GM23248 (cell line): ENCODE data around the gene CIC. TPM values are rescaled to one million over a fixed set of nuclear protein-coding genes. Genes with fewer than 3 reads are reported as not detected.

Experiments used
- DNase-seq: peaks from one replicate; pipeline ENCODE4 v3.0.0-alpha.2; 2015
- H2AFZ ChIP-seq: fragments of 200-600 bp; sonication (generic); 2 replicates; pipeline ENCODE4 v1.6.1; 2016; ENCODE audit warnings: antibody characterized with exemption
- H3F3A ChIP-seq: fragments of 200-600 bp; sonication (generic); 2 replicates; pipeline ENCODE4 v1.6.1; 2016; ENCODE audit warnings: mild to moderate bottlenecking, antibody characterized with exemption, mixed run types; ENCODE audit not compliant: insufficient read depth
- H3K27ac ChIP-seq: fragments of 200-600 bp; sonication (generic); 2 replicates; pipeline ENCODE4 v1.5.1; 2016; ENCODE audit warnings: mild to moderate bottlenecking
- H3K27me3 ChIP-seq: fragments of 200-600 bp; sonication (generic); replicated peaks from 2 replicates; pipeline ENCODE4 v1.6.1; 2016; ENCODE audit warnings: mild to moderate bottlenecking; ENCODE audit not compliant: insufficient read depth
- H3K36me3 ChIP-seq: fragments of 200-600 bp; sonication (generic); 2 replicates; pipeline ENCODE4 v1.6.1; 2016; ENCODE audit warnings: low read depth, mild to moderate bottlenecking
- H3K4me1 ChIP-seq: fragments of 200-600 bp; sonication (generic); 2 replicates; pipeline ENCODE4 v1.6.1; 2016; ENCODE audit warnings: mild to moderate bottlenecking; ENCODE audit not compliant: insufficient read depth
- H3K4me2 ChIP-seq: fragments of 200-600 bp; sonication (generic); one replicate; pipeline ENCODE4 v1.6.1; 2016; ENCODE audit warnings: mild to moderate bottlenecking; ENCODE audit not compliant: unreplicated experiment
- H3K4me3 ChIP-seq: fragments of 200-600 bp; sonication (generic); 2 replicates; pipeline ENCODE4 v1.5.1; 2016; ENCODE audit warnings: mild to moderate bottlenecking
- H3K79me2 ChIP-seq: fragments of 200-600 bp; sonication (generic); 2 replicates; pipeline ENCODE4 v1.6.1; 2016; ENCODE audit warnings: mild to moderate bottlenecking; ENCODE audit not compliant: insufficient read depth
- H3K9ac ChIP-seq: fragments of 200-600 bp; sonication (generic); 2 replicates; pipeline ENCODE4 v1.6.1; 2016; ENCODE audit warnings: mild to moderate bottlenecking
- H3K9me2 ChIP-seq: fragments of 200-600 bp; sonication (generic); 2 replicates; pipeline ENCODE4 v1.6.1; 2016; ENCODE audit warnings: mixed run types, mild to moderate bottlenecking, moderate library complexity; ENCODE audit not compliant: insufficient read depth
- H3K9me3 ChIP-seq: fragments of 200-600 bp; sonication (generic); one replicate; pipeline ENCODE4 v1.6.1; 2017; ENCODE audit warnings: low read depth
- H4K20me1 ChIP-seq: fragments of 200-600 bp; sonication (generic); 2 replicates; pipeline ENCODE4 v1.6.0; 2016; ENCODE audit not compliant: insufficient read depth
- EZH2 ChIP-seq: fragments of 200-600 bp; sonication (generic); IDR thresholded peaks from 2 replicates; pipeline ENCODE4 v1.6.1; 2018; ENCODE audit warnings: antibody characterized with exemption, mild to moderate bottlenecking; ENCODE audit not compliant: insufficient read depth, poor library complexity, severe bottlenecking
- EZH2phosphoT487 ChIP-seq: fragments of 200-600 bp; sonication (generic); IDR thresholded peaks from 2 replicates; pipeline ENCODE4 v1.6.1; 2018; ENCODE audit warnings: antibody characterized with exemption, moderate library complexity, mild to moderate bottlenecking, low read depth; ENCODE audit not compliant: insufficient read depth
- WGBS, 2 experiments: methylation state at CpG; one replicate each; pipeline ENCODE4 v1.1.6; 2015 to 2017; ENCODE audit warnings: low lambda C conversion rate in 2 of 2, low coverage in 1 of 2; ENCODE audit errors: missing lambda C conversion rate in 2 of 2; 5-methylcytosine and 5-hydroxymethylcytosine counted together
- in situ Hi-C: fragments of 300-500 bp; cut with MboI; formaldehyde crosslinking; loops from 2 replicates; pipeline ENCODE4 v1.15.0; 2020
- polyA plus RNA-seq: library from polyadenylated mRNA; unstranded; fragments of >200 nt; fragmentation: Nextera tagmentation; extraction: Ambion mirVana; gene quantifications from 2 replicates; pipeline ENCODE4 v1.2.1, GENCODE V29; 2016
- total RNA-seq: library from RNA; depleted of rRNA; stranded (reverse); fragments of >200 nt; shearing (Covaris generic); gene quantifications from 2 replicates; pipeline ENCODE4 v1.2.3, GENCODE V29; 2014

CIC gene
- total and polyA plus RNA-seq, 2 experiments from 2014 or later = 8.3 to 17.5 TPM

DNA sequence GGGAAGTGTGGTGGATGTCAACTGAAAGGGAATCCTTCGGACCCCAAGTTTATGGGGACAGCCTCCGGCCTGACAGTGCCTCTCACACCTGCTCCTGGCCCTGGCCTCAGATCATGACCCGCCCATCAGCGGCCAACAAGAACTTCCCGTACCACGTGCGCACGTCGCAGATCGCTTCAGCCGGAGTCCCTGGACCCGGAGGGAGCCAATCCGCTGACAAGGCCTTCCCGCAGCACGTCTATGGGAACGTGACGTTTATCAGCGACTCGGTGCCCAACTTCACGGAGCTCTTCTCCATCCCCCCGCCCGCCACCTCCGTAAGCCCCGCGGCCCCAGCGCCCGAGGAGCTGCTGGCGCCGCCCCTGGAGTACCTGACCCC is 54.4 kb downstream of the CIC start:
- TF ChIP-seq EZH2 (no peak), EZH2phosphoT487 (no peak)
- H3K79me2 ChIP-seq = peaks cover 28% of the 10 kb centered on the region
- H3K36me3 ChIP-seq = no peaks in the 10 kb centered on the region
- H3K27ac ChIP-seq = no peak overlapping the region
- no peak overlapping the region for H2AFZ ChIP-seq
- 25 to 39% methylated on average over 16 to 29 of the region's 29 CpGs for WGBS, 2 experiments
- H3K9ac ChIP-seq = no peak overlapping the region
- H3K9me2 ChIP-seq = no peaks in the 10 kb centered on the region
- H4K20me1 ChIP-seq = no peaks in the 10 kb centered on the region
- no peak for DNase-seq
- no peaks in the 10 kb centered on the region for H3K9me3 ChIP-seq
- H3K4me1 ChIP-seq = peaks cover 5% of the 10 kb centered on the region; the same call in 1 of the 2 replicates
- no peak overlapping the region for H3K4me2 ChIP-seq
- H3F3A ChIP-seq = no peaks in the 10 kb centered on the region
- in situ Hi-C loops = no loop called here
- no peak overlapping the region for H3K4me3 ChIP-seq
- H3K27me3 ChIP-seq = peaks cover 18% of the 10 kb centered on the region

DNA sequence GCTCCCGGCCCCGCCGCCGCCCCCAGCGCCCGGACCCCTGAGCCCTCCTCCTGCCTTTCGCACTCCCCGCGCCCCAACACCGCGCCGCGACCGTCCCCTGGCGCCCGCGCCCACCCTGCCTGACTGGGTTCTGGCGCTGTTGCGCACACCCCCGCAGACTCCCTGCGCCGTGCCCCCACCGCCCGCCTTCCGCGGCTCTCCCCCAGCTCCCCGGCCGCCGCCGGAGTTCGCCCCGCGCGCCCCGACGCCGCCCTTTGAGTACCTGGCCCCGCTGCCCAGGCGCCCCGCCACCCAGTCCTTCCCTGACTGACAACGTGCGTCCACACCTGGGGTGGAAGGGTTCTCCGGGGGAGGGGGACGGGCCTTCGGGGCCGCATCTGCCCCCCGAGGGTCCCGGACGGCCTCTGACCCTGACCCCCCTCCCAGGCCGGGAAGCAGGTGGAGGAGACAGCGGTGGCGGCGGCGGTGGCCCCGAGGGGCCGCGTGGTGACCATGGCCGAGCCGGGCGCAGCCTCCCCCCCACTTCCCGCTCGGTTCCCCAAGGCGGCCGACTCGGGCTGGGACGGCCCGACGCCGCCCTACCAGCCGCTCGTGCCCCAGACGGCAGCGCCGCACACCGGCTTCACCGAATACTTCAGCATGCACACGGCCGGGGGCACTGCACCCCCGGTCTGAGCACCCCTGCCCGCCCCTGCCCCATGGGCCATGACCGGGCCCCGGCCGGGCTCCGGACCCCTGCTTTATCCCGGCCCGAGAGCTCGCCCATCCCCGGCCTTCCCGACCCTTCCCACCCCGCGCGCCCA is 55.0 kb downstream of the CIC start:
- Histone ChIP-seq H3K79me2 (peaks cover 30% of the 10 kb centered on the region), H3K9ac (no peak overlapping the region), H2AFZ (no peak overlapping the region), H3K4me2 (no peak overlapping the region), H3K27me3 (peaks cover 18% of the 10 kb centered on the region), H3K27ac (no peak overlapping the region), H4K20me1 (no peaks in the 10 kb centered on the region), H3K36me3 (no peaks in the 10 kb centered on the region), H3K9me3 (no peaks in the 10 kb centered on the region), H3F3A (no peaks in the 10 kb centered on the region), H3K9me2 (no peaks in the 10 kb centered on the region), H3K4me3 (no peak overlapping the region), H3K4me1 (peaks cover 5% of the 10 kb centered on the region; the same call in 1 of the 2 replicates)
- in situ Hi-C loops = no loop called here
- no peak for TF ChIP-seq EZH2phosphoT487
- peak; percentile 29 for TF ChIP-seq EZH2
- whole genome bisulfite sequencing, 2 experiments = 5 to 6% methylated on average over 42 to 74 of the region's 92 CpGs
- peak; percentile 54 for DNase-seq

DNA sequence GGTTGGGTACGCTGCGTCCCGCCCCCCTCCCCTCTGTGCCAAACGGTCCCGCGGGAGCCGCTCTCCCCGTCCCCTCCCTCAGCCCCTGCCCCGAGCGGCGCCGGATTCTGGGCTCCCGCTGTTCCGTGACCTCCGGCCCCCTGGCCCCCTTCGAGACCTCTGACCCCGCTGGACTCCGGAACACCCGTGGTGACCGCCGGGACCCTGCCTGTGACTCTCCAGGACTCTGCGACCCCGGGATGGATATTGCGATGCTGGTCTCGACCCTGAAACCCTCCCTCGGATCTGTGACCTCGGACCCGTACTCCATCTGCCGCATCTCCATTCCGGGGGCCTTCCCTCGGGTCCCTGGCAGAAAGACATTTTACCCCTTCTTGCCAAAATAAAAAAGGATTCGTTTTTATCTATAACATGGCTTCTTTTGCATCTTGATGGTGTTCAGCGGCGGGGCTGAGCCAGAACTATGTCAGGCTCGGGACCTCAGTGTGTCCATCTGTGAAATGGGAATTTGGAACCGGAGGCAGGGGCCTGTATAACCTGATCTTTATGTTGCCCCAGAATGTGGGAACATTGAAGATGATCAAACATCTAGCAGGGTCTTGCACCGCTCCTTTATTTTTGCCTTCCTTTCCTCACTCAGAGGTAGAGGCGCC is 55.7 kb downstream of the CIC start:
- no peaks in the 10 kb centered on the region for H3K9me2 ChIP-seq
- H3K36me3 ChIP-seq = no peaks in the 10 kb centered on the region
- H3K4me1 ChIP-seq = peaks cover 5% of the 10 kb centered on the region; the same call in 1 of the 2 replicates
- 2% methylated on average over 23 to 38 of the region's 38 CpGs for WGBS, 2 experiments
- H2AFZ ChIP-seq = peak overlapping the region; percentile 59
- H3K27ac ChIP-seq = no peak overlapping the region
- peaks cover 18% of the 10 kb centered on the region for H3K27me3 ChIP-seq
- peak overlapping the region; percentile 32 for H3K4me3 ChIP-seq
- in situ Hi-C loops = no loop called here
- TF ChIP-seq EZH2 (no peak), EZH2phosphoT487 (0 out of 2 replicates have a peak, but pooled peaks have one; percentile 60)
- peak overlapping the region; percentile 32 for H3K4me2 ChIP-seq
- H3K79me2 ChIP-seq = peaks cover 30% of the 10 kb centered on the region
- H3F3A ChIP-seq = no peaks in the 10 kb centered on the region
- no peaks in the 10 kb centered on the region for H4K20me1 ChIP-seq
- no peaks in the 10 kb centered on the region for H3K9me3 ChIP-seq
- H3K9ac ChIP-seq = no peak overlapping the region
- DNase-seq = no peak

DNA sequence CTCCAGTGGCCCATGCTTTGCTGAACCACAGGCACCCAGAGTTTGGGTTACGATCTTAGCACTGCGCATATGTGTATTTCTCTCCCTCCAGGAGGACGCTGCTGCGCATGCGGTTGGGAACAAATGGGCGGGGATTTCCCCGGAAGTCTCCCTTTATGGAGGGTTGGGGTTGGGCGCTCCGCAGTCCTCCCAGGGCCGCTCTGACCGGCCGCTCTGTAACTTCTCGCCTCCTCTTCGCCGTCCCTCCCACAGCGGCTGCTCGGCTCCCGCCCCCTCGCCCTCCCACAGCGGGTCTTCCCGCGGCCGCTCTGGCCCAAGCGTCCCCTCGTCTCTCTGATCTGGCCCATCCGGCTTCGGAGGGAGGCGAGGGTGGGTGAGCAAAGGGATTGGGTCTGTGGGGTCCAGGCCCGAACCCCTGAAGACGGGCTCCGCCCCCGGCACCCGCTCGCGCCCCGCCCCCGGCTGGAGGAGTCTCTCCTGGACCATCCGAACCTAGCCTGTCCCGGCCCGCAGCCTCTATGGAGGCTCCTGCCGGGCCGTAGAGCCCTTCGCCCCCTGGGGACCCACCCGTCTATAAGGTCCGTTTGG is 56.4 kb downstream of the CIC start, which contains the start of gene MEGF8:
Gene MEGF8 (plus strand): TSS at position 328 of the 588 bp plus-strand sequence. CDS start 609 bp downstream, outside the sequence.
- no peak for TF ChIP-seq EZH2phosphoT487
- TF ChIP-seq EZH2 = no peak
- Histone ChIP-seq H3K4me3 (peak within 1 kb of the TSS; percentile 76), H3K36me3 (no peaks in the 10 kb centered on the region), H3K4me2 (peak within 1 kb of the TSS; percentile 82), H3K27ac (no peak within 1 kb of the TSS), H3K4me1 (peaks cover 5% of the 10 kb centered on the region; the same call in 1 of the 2 replicates), H3F3A (no peaks in the 10 kb centered on the region), H3K9ac (peak within 1 kb of the TSS; percentile 77), H4K20me1 (no peaks in the 10 kb centered on the region), H3K27me3 (peaks cover 18% of the 10 kb centered on the region), H3K9me3 (no peaks in the 10 kb centered on the region), H2AFZ (peak within 1 kb of the TSS; percentile 83), H3K9me2 (no peaks in the 10 kb centered on the region), H3K79me2 (peaks cover 30% of the 10 kb centered on the region)
- 2% methylated on average over 29 to 45 of the region's 45 CpGs for WGBS, 2 experiments
- in situ Hi-C loops = no loop called here
- DNase-seq = peak; percentile 99
